ENCODE measurements around the gene MST1.

MST1 gene

GRCh38 chr3:49716691-49717210 lies 27.5 kb upstream of the MST1 start:
- Histone ChIP-seq H3K27me3 (ENCODE audit: control insufficient read depth, insufficient read depth, low read length) (no peaks in the 10 kb centered on the region), H3K9me3 (ENCODE audit: control insufficient read depth, low read depth, low read length) (no peaks in the 10 kb centered on the region), H3K27ac (ENCODE audit: low read length) (no peak overlapping the region), H3K4me1 (ENCODE audit: control insufficient read depth, low read depth, low read length) (peaks cover 4% of the 10 kb centered on the region), H3K4me3 (ENCODE audit: low read length) (no peak overlapping the region), H3K36me3 (ENCODE audit: control insufficient read depth, low read depth, low read length) (peaks cover 10% of the 10 kb centered on the region), H3K9ac (ENCODE audit: low read length) (no peak overlapping the region)

- H3K9me3 ChIP-seq (ENCODE audit: control insufficient read depth, low read depth, low read length) = no peaks in the 10 kb centered on the region
- H3K36me3 ChIP-seq (ENCODE audit: control insufficient read depth, low read depth, low read length) = peaks cover 6% of the 10 kb centered on the region
- no peaks in the 10 kb centered on the region for H3K27me3 ChIP-seq (ENCODE audit: control insufficient read depth, insufficient read depth, low read length)
- H3K27ac ChIP-seq (ENCODE audit: low read length) = no peak overlapping the region
- H3K4me3 ChIP-seq (ENCODE audit: low read length) = no peak overlapping the region
- H3K9ac ChIP-seq (ENCODE audit: low read length) = no peak overlapping the region
- H3K4me1 ChIP-seq (ENCODE audit: control insufficient read depth, low read depth, low read length) = peaks cover 4% of the 10 kb centered on the region
Measured at GRCh38 chr3:49716169-49716568, 26.9 kb upstream of the MST1 start.

- no peak overlapping the region for H3K4me3 ChIP-seq (ENCODE audit: low read length)
- no peaks in the 10 kb centered on the region for H3K9me3 ChIP-seq (ENCODE audit: control insufficient read depth, low read depth, low read length)
- peaks cover under 1% of the 10 kb centered on the region for H3K36me3 ChIP-seq (ENCODE audit: control insufficient read depth, low read depth, low read length)
- peaks cover 4% of the 10 kb centered on the region for H3K4me1 ChIP-seq (ENCODE audit: control insufficient read depth, low read depth, low read length)
- H3K27me3 ChIP-seq (ENCODE audit: control insufficient read depth, insufficient read depth, low read length) = no peaks in the 10 kb centered on the region
- H3K27ac ChIP-seq (ENCODE audit: low read length) = no peak overlapping the region
- no peak overlapping the region for H3K9ac ChIP-seq (ENCODE audit: low read length)
Measured at GRCh38 chr3:49715611-49716121, 26.4 kb upstream of the MST1 start.

GRCh38 chr3:49714728-49715550 lies 25.7 kb upstream of the MST1 start:
- no peaks in the 10 kb centered on the region for H3K36me3 ChIP-seq (ENCODE audit: control insufficient read depth, low read depth, low read length)
- H3K9ac ChIP-seq (ENCODE audit: low read length) = no peak overlapping the region
- no peaks in the 10 kb centered on the region for H3K27me3 ChIP-seq (ENCODE audit: control insufficient read depth, insufficient read depth, low read length)
- no peak overlapping the region for H3K27ac ChIP-seq (ENCODE audit: low read length)
- H3K4me1 ChIP-seq (ENCODE audit: control insufficient read depth, low read depth, low read length) = peaks cover 4% of the 10 kb centered on the region
- no peaks in the 10 kb centered on the region for H3K9me3 ChIP-seq (ENCODE audit: control insufficient read depth, low read depth, low read length)
- H3K4me3 ChIP-seq (ENCODE audit: low read length) = no peak overlapping the region

GRCh38 chr3:49713336-49714105 lies 24.2 kb upstream of the MST1 start:
- Histone ChIP-seq H3K27ac (ENCODE audit: low read length) (no peak overlapping the region), H3K4me1 (ENCODE audit: control insufficient read depth, low read depth, low read length) (no peaks in the 10 kb centered on the region), H3K4me3 (ENCODE audit: low read length) (no peak overlapping the region), H3K36me3 (ENCODE audit: control insufficient read depth, low read depth, low read length) (no peaks in the 10 kb centered on the region), H3K27me3 (ENCODE audit: control insufficient read depth, insufficient read depth, low read length) (no peaks in the 10 kb centered on the region), H3K9me3 (ENCODE audit: control insufficient read depth, low read depth, low read length) (no peaks in the 10 kb centered on the region), H3K9ac (ENCODE audit: low read length) (no peak overlapping the region)

GRCh38 chr3:49712631-49713317 lies 23.5 kb upstream of the MST1 start:
- Histone ChIP-seq H3K9ac (ENCODE audit: low read length) (no peak overlapping the region), H3K27ac (ENCODE audit: low read length) (no peak overlapping the region), H3K27me3 (ENCODE audit: control insufficient read depth, insufficient read depth, low read length) (no peaks in the 10 kb centered on the region)

GRCh38 chr3:49712166-49712565 lies 22.9 kb upstream of the MST1 start:
- Histone ChIP-seq H3K9ac (ENCODE audit: low read length) (no peak overlapping the region), H3K4me3 (ENCODE audit: low read length) (no peak overlapping the region), H3K27me3 (ENCODE audit: control insufficient read depth, insufficient read depth, low read length) (no peaks in the 10 kb centered on the region), H3K27ac (ENCODE audit: low read length) (no peak overlapping the region), H3K36me3 (ENCODE audit: control insufficient read depth, low read depth, low read length) (no peaks in the 10 kb centered on the region), H3K4me1 (ENCODE audit: control insufficient read depth, low read depth, low read length) (no peaks in the 10 kb centered on the region), H3K9me3 (ENCODE audit: control insufficient read depth, low read depth, low read length) (no peaks in the 10 kb centered on the region)

More at GRCh38 chr3:49712631-49713317, 23.5 kb upstream of the MST1 start:
- Histone ChIP-seq H3K36me3 (ENCODE audit: control insufficient read depth, low read depth, low read length) (no peaks in the 10 kb centered on the region), H3K4me1 (ENCODE audit: control insufficient read depth, low read depth, low read length) (no peaks in the 10 kb centered on the region), H3K9me3 (ENCODE audit: control insufficient read depth, low read depth, low read length) (no peaks in the 10 kb centered on the region), H3K4me3 (ENCODE audit: low read length) (no peak overlapping the region)

- H3K4me3 ChIP-seq (ENCODE audit: low read length) = no peak overlapping the region
- no peaks in the 10 kb centered on the region for H3K9me3 ChIP-seq (ENCODE audit: control insufficient read depth, low read depth, low read length)
- no peak overlapping the region for H3K27ac ChIP-seq (ENCODE audit: low read length)
- no peaks in the 10 kb centered on the region for H3K4me1 ChIP-seq (ENCODE audit: control insufficient read depth, low read depth, low read length)
- no peaks in the 10 kb centered on the region for H3K36me3 ChIP-seq (ENCODE audit: control insufficient read depth, low read depth, low read length)
- H3K27me3 ChIP-seq (ENCODE audit: control insufficient read depth, insufficient read depth, low read length) = no peaks in the 10 kb centered on the region
- no peak overlapping the region for H3K9ac ChIP-seq (ENCODE audit: low read length)
Measured at GRCh38 chr3:49711489-49711888, 22.2 kb upstream of the MST1 start.

GRCh38 chr3:49709852-49710251 lies 20.6 kb upstream of the MST1 start:
- Histone ChIP-seq H3K27ac (ENCODE audit: low read length) (no peak overlapping the region), H3K36me3 (ENCODE audit: control insufficient read depth, low read depth, low read length) (peaks cover 8% of the 10 kb centered on the region)

GRCh38 chr3:49707113-49707480 lies 17.8 kb upstream of the MST1 start:
- Histone ChIP-seq H3K9me3 (ENCODE audit: control insufficient read depth, low read depth, low read length) (no peaks in the 10 kb centered on the region), H3K4me3 (ENCODE audit: low read length) (no peak overlapping the region), H3K36me3 (ENCODE audit: control insufficient read depth, low read depth, low read length) (peaks cover 8% of the 10 kb centered on the region), H3K27me3 (ENCODE audit: control insufficient read depth, insufficient read depth, low read length) (no peaks in the 10 kb centered on the region), H3K4me1 (ENCODE audit: control insufficient read depth, low read depth, low read length) (no peaks in the 10 kb centered on the region), H3K9ac (ENCODE audit: low read length) (no peak overlapping the region), H3K27ac (ENCODE audit: low read length) (no peak overlapping the region)

More at GRCh38 chr3:49709852-49710251, 20.6 kb upstream of the MST1 start:
- no peaks in the 10 kb centered on the region for H3K9me3 ChIP-seq (ENCODE audit: control insufficient read depth, low read depth, low read length)
- H3K9ac ChIP-seq (ENCODE audit: low read length) = no peak overlapping the region
- H3K4me3 ChIP-seq (ENCODE audit: low read length) = no peak overlapping the region
- H3K4me1 ChIP-seq (ENCODE audit: control insufficient read depth, low read depth, low read length) = no peaks in the 10 kb centered on the region
- no peaks in the 10 kb centered on the region for H3K27me3 ChIP-seq (ENCODE audit: control insufficient read depth, insufficient read depth, low read length)

- H3K36me3 ChIP-seq (ENCODE audit: control insufficient read depth, low read depth, low read length) = peaks cover 8% of the 10 kb centered on the region
- H3K9me3 ChIP-seq (ENCODE audit: control insufficient read depth, low read depth, low read length) = no peaks in the 10 kb centered on the region
Measured at GRCh38 chr3:49706456-49707112, 17.3 kb upstream of the MST1 start.

More at GRCh38 chr3:49706456-49707112, 17.3 kb upstream of the MST1 start:
- no peaks in the 10 kb centered on the region for H3K27me3 ChIP-seq (ENCODE audit: control insufficient read depth, insufficient read depth, low read length)
- no peak overlapping the region for H3K4me3 ChIP-seq (ENCODE audit: low read length)
- H3K4me1 ChIP-seq (ENCODE audit: control insufficient read depth, low read depth, low read length) = no peaks in the 10 kb centered on the region
- H3K9ac ChIP-seq (ENCODE audit: low read length) = no peak overlapping the region
- no peak overlapping the region for H3K27ac ChIP-seq (ENCODE audit: low read length)
